ENCODE results near the gene ZNF568. TPM values are rescaled to one million over a fixed set of nuclear protein-coding genes. Genes with fewer than 3 reads are reported as not detected.

Gene ZNF568
- total RNA-seq, 2 donors from 2014 or later: 3.7 to 5.7 TPM

DNA sequence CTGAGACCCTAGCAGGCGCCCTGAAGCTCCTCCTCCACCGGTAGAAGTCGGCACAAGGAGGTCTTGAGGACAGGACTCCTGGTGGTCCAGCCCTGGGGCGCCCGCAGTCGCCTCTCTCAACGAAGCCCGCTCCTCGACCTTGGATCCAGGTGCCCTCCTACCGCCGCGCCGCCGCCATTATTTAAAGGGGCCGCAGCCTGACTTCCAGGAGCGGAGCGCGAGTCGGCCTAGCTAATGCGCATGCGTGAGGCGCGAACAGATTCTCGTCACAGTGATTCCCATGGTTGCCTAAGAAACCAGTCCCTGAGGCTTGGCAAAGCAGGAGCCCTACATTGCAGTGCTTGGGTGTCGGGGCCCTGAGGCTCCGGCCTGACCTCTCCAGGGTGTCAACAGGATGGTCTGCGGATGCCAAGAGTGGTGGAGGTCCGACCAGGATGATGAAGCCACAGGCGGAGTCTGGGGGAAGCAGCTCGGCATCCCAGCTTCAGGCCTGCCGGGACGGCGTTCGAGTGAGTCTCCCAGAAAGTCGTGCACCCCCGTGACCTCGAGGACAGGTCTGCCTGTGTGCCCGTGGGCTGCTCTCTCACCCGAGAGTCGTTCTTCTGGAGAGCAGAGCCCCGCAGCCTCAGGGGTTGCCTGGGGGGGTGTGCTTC lies 96.1 kb downstream of the ZNF568 start:
- no peaks in the 10 kb centered on the region for H3K4me1 ChIP-seq (ENCODE audit: control insufficient read depth, insufficient read depth, low read length)
- Mint-ChIP-seq H3K4me1 (no peaks in the 10 kb centered on the region), H3K9me3 (peaks cover 98% of the 10 kb centered on the region), H3K27me3 (ENCODE audit: insufficient read depth) (no peaks in the 10 kb centered on the region), H3K36me3 (ENCODE audit: low read depth) (peaks cover 4% of the 10 kb centered on the region), H3K27ac (no peak overlapping the region), H3K4me3 (no peak overlapping the region)
- H3K27me3 ChIP-seq (ENCODE audit: control insufficient read depth, insufficient read depth, low read length, poor library complexity, severe bottlenecking): no peaks in the 10 kb centered on the region
- peaks cover 24% of the 10 kb centered on the region for H3K9me3 ChIP-seq (ENCODE audit: control insufficient read depth, low read length)
- H3K27ac ChIP-seq (ENCODE audit: low read depth, low read length): no peak overlapping the region
- no peak for DNase-seq
- WGBS, 2 experiments (ENCODE audit: insufficient coverage in 1 of 2, insufficient read length in 1 of 2): 91 to 93% methylated on average over 25 to 41 of the region's 41 CpGs
- H3K36me3 ChIP-seq (ENCODE audit: control insufficient read depth, insufficient read depth, low read length): no peaks in the 10 kb centered on the region
- TF ChIP-seq, protein P1, sequence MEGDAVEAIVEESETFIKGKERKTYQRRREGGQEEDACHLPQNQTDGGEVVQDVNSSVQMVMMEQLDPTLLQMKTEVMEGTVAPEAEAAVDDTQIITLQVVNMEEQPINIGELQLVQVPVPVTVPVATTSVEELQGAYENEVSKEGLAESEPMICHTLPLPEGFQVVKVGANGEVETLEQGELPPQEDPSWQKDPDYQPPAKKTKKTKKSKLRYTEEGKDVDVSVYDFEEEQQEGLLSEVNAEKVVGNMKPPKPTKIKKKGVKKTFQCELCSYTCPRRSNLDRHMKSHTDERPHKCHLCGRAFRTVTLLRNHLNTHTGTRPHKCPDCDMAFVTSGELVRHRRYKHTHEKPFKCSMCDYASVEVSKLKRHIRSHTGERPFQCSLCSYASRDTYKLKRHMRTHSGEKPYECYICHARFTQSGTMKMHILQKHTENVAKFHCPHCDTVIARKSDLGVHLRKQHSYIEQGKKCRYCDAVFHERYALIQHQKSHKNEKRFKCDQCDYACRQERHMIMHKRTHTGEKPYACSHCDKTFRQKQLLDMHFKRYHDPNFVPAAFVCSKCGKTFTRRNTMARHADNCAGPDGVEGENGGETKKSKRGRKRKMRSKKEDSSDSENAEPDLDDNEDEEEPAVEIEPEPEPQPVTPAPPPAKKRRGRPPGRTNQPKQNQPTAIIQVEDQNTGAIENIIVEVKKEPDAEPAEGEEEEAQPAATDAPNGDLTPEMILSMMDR (conservative IDR thresholded peaks at IDR 0.05): no peak
- no peak overlapping the region for H3K9ac ChIP-seq (ENCODE audit: extremely low read depth, low read length, poor library complexity, severe bottlenecking)
- no peak overlapping the region for H3K4me3 ChIP-seq (ENCODE audit: low read length)

DNA sequence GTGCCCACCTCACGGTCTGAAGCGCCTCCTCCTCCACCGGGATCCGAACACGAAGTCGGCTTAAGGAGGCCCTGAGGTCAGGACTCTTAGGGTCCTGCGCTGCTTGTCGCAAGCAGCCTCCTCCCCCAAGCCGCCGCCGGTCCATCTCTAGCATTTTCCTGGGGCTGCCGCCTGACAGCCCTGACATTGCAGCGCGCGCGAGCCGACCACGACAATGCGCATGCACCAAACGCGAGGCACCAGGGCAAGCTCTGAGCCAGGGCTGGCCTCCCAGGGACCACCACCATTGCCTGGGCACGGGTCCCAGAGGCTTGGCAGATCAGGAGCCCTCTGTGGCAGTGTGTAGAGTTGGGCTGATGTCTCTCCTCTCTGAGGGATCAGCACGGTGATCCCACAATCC lies 98.3 kb downstream of the ZNF568 start:
- no peak overlapping the region for H3K27ac ChIP-seq (ENCODE audit: low read depth, low read length)
- H3K9ac ChIP-seq (ENCODE audit: extremely low read depth, low read length, poor library complexity, severe bottlenecking): no peak overlapping the region
- TF ChIP-seq, protein P1 (conservative IDR thresholded peaks at IDR 0.05): no peak
- H3K9me3 ChIP-seq (ENCODE audit: control insufficient read depth, low read length): peaks cover 46% of the 10 kb centered on the region
- WGBS, 2 experiments (ENCODE audit: insufficient coverage in 1 of 2, insufficient read length in 1 of 2): 92 to 96% methylated on average over 11 to 23 of the region's 23 CpGs
- no peak overlapping the region for H3K4me3 Mint-ChIP-seq
- no peak overlapping the region for H3K27ac Mint-ChIP-seq
- H3K4me1 Mint-ChIP-seq: no peaks in the 10 kb centered on the region
- H3K36me3 Mint-ChIP-seq (ENCODE audit: low read depth): peaks cover 4% of the 10 kb centered on the region
- no peaks in the 10 kb centered on the region for H3K4me1 ChIP-seq (ENCODE audit: control insufficient read depth, insufficient read depth, low read length)
- DNase-seq: no peak
- H3K4me3 ChIP-seq (ENCODE audit: low read length): no peak overlapping the region
- no peaks in the 10 kb centered on the region for H3K36me3 ChIP-seq (ENCODE audit: control insufficient read depth, insufficient read depth, low read length)
- H3K27me3 ChIP-seq (ENCODE audit: control insufficient read depth, insufficient read depth, low read length, poor library complexity, severe bottlenecking): no peaks in the 10 kb centered on the region
- no peaks in the 10 kb centered on the region for H3K27me3 Mint-ChIP-seq (ENCODE audit: insufficient read depth)
- H3K9me3 Mint-ChIP-seq: peaks cover 97% of the 10 kb centered on the region

- Mint-ChIP-seq H3K36me3 (ENCODE audit: low read depth) (no peaks in the 10 kb centered on the region), H3K27ac (no peak overlapping the region), H3K4me1 (no peaks in the 10 kb centered on the region), H3K4me3 (no peak overlapping the region), H3K9me3 (peaks cover 80% of the 10 kb centered on the region), H3K27me3 (ENCODE audit: insufficient read depth) (no peaks in the 10 kb centered on the region)
- Histone ChIP-seq H3K36me3 (ENCODE audit: control insufficient read depth, insufficient read depth, low read length) (no peaks in the 10 kb centered on the region), H3K9me3 (ENCODE audit: control insufficient read depth, low read length) (peaks cover 50% of the 10 kb centered on the region), H3K4me1 (ENCODE audit: control insufficient read depth, insufficient read depth, low read length) (no peaks in the 10 kb centered on the region), H3K27ac (ENCODE audit: low read depth, low read length) (no peak overlapping the region), H3K4me3 (ENCODE audit: low read length) (no peak overlapping the region), H3K9ac (ENCODE audit: extremely low read depth, low read length, poor library complexity, severe bottlenecking) (no peak overlapping the region), H3K27me3 (ENCODE audit: control insufficient read depth, insufficient read depth, low read length, poor library complexity, severe bottlenecking) (no peaks in the 10 kb centered on the region)
- DNase-seq: no peak
- TF ChIP-seq, protein P1 (conservative IDR thresholded peaks at IDR 0.05): no peak
- 8 to 9% methylated on average over 1 of the region's 1 CpG for WGBS, 2 experiments (ENCODE audit: insufficient coverage in 1 of 2, insufficient read length in 1 of 2)
Observed at GRCh38 chr19:37045140-37045539, 129.0 kb downstream of the ZNF568 start.

Other genes starting within 250 kb of the ZNF568 start
- 10 to 100 TPM in 1 of 2 donors, 1 to 10 TPM in 1; 7.5 to 14.1 TPM for gene ZNF461, start 249.5 kb upstream of the ZNF568 start, total RNA-seq
- gene ZNF567, start 228.7 kb upstream of the ZNF568 start, total RNA-seq: 10 to 100 TPM; 14.3 to 17.2 TPM
- gene ZNF850, start 143.5 kb upstream of the ZNF568 start, total RNA-seq: 10 to 100 TPM; 28.1 to 30.7 TPM
- gene ZNF790, start 77.9 kb upstream of the ZNF568 start, total RNA-seq: 10 to 100 TPM in 1 of 2 donors, 1 to 10 TPM in 1; 7.3 to 10.1 TPM
- gene ZNF345, start 65.5 kb upstream of the ZNF568 start, total RNA-seq: 1 to 10 TPM; 7.0 to 9.2 TPM
- gene ZNF829, start within 50 bp of the ZNF568 start, total RNA-seq: 1 to 10 TPM; 1.9 to 6.2 TPM
- gene ZNF420, start 162.1 kb downstream of the ZNF568 start, total RNA-seq: 10 to 100 TPM; 11.2 to 12.3 TPM

Measured in endodermal cell (in vitro differentiated cells).